OCI-M2 (cell line): ENCODE data around the gene KDM2A.
"Not testable (repeated sequence)": the region's sequence is repeated elsewhere in the genome, so short reads cannot be mapped to it uniquely, and the experiment has no call there.

Experiments used
- DNase-seq: peaks from one replicate; lab custom pipeline; 2025; ENCODE audit not compliant: unreplicated experiment; lab: John Stamatoyannopoulos, UW

KDM2A gene

DNA sequence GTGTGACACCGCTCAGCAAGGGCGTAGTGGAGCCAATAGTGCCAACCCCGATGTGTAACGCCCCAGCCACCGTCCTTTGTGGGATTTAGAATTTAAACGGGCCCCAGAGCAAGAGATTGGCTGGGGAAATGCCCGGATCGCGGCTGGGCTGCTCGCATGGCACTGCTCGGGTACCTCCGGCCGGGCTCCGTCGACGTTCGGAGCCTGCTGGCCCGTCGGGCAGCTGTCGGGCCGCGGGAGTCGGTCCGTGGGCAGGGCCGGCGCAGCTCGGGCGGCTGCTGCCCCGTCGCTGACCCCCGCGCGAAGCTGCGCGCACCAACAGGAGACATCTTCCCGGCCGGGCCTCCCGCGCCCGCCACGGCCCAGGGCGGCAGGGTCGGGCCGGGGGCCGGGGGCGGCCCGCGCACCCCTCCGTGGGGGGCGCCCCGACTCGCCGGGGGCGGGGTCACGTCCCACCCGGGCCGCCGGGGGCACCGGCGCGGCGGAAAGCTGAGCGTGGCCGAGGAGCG lies 1.3 kb upstream of the KDM2A start:
- no peak for DNase-seq

DNA sequence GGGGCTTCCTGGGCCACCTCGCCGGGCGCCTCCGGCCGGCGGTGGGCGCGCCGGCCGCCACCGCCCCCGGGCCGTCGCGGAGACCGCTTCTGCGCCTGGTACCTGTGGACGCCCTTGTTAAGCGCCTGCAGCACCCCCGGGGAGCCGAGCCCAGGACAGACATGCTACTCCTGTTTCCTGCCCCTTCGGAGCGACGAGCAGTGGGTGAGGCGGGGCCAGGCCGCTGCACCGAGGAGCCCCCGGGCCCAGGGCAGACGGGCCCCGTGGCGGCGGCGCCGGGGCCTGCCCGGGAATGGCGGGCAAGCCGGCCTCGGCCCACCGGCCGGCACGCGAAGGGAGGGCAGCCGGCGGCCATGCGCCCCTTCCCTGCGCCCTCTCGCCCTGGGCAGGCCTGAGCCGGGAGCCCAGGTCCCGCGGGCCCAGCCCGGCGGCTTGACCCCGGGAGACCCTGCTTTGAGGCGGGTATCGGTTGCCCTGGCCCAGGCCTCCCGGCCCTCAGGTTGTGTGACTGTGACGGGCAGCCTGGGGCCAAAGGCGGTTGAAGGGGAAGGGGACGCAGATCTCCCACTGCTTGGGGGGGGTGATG lies 789 bp upstream of the KDM2A start:
- no peak for DNase-seq

DNA sequence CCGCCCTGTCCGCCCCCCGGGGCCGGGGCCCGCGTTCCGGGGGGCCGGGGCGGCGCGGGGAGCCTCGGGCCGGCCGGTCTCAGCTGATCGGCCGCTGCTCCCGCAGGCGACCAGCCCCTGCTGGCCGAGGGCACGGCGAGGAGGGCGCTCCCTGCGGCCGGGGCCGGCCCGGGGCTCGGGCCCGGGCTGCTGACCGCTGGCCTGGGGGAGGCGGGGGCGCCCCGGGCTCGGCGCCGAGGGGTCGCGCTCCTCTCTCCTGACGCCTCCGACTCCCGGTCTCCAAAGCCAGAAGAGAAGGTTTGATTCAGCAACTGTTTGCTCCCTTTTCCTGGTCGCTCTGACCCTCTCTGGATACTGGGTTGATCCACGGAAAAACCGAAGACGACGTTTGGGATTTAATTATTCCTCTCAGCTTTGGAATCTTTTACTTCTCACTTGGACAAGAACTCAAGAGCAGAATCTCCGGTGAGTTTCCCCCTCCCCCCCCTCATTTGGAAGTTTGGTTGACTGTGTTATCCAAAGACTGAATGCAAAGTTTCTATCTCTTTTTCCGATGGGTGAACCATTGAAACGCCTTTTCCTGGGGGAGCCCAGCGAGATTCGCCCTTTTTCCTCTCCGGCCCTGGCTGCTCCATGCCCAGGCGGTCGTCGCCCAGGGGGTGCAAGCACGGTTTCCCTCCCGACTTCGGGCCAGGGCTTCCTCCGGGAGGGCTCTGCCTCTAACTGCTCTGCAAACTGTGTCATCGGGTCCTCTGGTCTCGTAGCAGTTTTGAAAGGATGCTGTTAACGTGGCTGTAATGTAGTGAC lies 725 bp downstream of the KDM2A start:
- no peak for DNase-seq

DNA sequence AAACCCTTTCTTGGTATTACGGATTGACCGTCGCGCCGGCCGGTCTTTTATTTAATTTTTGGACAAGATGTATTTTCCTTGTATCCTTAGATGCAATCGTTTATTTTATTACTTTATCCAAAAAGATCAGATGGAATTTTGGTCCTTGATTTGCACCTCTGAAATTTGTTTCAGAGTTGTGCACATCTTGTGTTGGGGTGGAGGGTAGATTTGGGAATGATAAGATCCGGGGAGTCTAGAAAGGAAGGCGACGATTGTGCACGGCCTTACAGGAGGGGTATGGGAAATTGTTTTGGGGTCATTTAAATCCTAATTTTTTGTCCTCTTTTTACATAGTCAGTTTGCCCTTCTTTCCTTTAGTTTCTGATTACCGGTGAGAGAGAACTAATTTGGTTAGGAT lies 1.4 kb downstream of the KDM2A start:
- DNase-seq, result no peak

DNA sequence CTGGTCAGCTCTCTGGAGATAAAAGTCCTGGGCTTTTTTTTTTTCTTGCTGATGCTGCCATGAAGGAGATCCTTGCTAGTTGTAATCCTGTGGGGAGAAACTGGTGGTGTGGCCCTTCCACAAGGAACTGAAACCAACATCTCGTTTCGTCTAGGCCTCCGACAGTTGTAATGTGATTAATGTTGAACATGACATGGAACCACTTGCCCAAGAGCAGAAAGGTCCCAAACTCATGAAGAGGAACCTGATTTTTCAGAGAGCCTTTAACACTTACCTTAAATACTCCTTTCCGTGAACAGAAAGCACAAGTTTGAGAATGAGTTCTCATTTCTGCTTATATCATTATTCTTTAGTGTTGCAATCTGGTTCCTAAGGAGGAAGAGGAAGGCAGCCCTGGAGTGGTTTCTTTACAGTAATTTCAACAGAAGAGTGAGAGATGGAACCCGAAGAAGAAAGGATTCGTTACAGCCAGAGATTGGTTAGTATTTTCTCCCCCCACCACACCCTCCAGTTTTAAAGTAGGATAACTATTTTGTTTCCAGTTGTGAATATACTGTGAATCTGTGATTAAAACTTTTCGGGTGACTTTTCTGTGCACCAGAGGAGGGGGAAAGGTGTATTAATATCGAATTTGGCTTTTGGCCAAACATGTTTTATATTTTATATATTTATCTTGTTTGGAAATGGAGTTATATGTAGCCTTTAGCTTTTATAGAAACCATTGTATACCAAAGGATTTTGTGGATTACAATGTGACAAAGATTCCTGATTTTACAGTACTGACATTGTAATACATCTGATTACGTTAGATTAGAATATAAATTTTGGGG lies 2.0 kb downstream of the KDM2A start:
- DNase-seq, result no peak

DNA sequence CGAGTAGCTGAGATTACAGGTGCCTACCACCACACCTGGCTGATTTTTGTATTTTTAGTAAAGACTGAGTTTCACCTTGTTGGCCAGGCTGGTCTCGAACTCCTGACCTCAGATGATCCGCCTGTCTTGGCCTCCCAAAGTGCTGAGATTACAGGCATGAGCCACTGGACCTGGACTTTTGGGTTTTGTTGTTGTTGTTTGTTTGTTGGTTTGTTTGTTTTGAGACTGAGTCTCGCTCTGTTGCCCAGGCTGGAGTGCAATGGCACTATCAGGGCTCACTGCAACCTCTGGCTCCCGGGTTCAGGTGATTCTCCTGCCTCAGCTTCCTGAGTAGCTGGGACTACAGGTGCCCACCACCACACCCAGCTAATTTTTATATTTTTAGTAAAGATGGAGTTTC lies 4.7 kb downstream of the KDM2A start:
- not testable (repeated sequence) for DNase-seq

DNA sequence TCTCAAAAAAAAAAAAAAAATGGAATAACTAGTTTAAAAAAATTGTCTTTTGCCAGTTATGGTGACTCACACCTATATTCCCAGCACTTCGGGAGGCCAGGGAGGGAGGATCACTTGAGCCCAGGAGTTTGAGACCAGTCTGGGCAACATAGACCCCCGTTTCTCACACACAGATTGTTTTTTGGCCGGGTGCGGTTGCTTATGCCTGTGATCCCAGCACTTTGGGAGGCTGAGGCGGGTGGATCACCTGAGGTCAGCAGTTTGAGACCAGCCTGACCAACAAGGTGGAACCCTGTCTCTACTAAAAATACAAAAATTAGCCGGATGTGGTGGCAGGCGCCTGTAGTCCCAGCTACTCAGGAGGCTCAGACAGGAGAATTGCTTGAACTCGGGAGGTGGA lies 7.2 kb downstream of the KDM2A start:
- not testable (repeated sequence) for DNase-seq

DNA sequence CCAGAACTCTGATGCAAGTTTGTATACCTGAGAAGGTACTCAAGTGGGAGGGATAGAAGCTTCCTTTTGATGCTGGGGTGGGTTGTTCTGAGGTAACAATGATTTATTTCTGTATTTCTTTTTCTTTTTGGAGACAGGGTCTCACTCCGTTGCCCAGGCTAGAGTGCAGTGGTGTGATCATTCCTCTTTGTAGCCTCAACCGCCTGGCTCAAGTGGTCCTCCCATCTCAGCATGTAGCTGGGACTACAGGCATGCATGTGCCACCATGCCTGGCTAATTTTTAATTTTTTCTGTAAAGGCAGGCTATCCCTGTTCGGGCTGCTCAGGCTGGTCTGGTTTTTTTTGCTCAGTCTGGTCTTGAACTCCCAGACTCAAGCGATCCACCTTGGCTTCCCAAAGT lies 7.9 kb downstream of the KDM2A start:
- DNase-seq, result no peak

DNA sequence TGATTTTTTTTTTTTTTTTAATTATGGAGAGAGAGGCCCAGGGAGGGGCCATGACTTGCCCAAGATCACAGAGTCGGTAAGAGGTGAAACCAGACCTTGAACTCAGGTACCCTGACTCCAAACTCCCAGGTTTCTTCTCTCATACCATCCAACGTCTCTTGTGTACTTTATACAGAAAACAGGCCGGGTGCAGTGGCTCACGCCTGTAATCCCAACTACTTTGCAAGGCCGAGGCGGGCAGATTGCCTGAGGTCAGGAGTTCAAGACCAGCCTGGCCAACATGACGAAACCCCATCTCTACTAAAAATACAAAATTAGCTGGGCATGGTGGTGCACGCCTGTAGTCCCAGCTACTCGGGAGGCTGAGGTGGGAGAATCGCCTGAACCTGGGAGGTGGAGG lies 11.8 kb downstream of the KDM2A start:
- DNase-seq, result not testable (repeated sequence)

DNA sequence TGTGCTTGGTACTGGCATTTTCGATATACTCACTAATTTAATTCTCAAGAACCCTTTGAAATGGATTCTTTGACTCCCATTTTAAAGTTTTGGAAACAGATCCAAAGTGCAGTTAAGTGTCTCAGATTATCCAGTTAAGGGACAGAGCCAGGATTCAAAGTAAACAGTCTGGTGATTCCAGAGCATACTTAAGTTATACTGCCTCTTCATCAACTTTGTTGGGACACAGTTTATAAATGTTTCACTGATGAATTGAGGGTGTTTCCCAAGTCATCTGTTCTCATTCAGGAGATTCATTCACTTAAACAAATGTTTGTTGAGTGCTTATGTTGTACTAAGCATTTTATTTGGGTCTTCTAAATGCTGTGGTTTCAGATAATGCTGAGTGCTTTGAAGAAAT lies 17.1 kb downstream of the KDM2A start:
- no peak for DNase-seq

DNA sequence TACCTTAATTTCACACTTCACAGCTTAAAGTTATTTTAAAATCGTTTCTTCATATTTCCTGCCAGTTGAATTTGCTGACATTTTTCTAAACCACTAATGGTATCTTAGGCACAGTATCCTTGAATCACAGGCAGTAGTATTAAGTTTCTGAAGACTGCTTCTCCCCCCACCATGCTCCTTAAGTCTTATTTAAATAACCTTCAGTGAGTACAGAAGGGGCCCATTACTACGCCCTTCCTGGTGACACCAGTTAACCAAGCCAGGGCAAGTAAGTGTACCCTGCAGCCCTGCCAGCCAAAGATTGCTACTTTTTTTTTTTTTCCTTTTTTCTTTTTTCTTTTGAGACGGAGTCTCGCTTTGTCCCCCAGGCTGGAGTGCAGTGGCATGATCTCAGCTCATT lies 19.9 kb downstream of the KDM2A start:
- DNase-seq, result no peak

DNA sequence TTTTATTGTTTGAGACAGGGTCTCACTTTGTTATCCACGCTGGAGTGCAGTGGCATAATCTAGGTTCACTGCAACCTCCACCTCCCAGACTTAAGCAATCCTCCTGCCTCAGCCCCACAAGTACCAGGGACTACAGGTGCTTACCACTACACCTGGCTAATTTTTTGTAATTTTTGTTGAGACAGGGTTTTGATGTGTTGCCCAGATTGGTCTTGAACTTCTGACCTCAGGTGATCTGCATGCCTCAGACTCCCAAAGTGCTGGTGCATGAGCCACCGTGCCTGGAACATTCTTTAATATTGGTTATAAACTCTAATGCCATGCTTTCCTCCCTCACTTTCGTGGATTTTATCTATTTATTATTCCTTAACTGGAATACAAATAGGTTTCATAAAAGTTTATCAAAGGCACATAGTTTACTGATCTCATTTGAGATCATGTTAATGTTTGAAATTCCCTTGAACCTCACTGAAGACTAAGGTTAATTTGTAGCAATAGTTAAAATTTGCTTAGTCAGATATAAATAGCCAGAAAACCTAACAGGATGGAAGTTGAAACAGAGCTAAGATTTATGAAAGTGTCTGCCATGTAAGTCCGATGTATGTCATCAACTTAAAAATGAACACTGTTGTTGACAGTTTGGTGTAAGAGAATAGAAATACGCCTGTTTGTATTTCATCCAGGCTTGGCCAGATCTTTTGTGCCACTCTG lies 27.6 kb downstream of the KDM2A start:
- DNase-seq, result no peak

DNA sequence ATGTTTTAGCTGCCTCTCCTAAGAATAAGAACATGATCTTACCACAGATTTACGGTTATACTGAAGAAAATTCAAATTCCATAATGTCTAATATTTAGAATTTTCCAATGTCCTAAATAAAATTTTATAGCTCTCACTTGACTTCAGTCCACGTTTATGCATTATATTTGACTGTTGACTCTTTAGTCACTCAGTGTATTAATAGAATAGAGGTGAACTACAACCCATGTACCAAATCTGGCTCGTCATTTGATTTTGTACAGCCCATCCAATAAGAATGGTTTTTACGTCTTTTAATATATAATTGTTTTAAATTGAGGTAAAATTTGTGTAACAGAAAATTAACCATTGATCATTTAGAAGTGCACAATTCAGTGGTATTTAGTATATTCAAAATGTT lies 34.9 kb downstream of the KDM2A start:
- no peak for DNase-seq

DNA sequence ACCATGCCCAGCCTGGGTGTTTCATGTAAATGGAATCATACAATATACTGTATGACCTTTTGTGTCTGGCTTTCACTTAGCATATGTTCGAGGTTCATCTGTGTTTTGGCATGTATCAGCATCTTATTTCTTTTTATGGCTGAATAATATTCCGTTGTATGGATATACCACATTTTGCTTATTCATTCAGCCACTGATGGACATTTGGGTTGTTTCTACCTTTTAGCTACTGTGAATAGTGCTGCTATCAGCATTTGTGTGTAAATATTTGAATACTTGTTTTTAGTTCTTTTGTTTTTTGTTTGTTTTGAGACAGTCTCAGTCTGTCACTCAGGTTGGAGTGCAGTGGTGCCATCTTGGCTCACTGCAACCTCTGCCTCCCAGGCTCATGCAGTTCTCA lies 35.7 kb downstream of the KDM2A start:
- no peak for DNase-seq

DNA sequence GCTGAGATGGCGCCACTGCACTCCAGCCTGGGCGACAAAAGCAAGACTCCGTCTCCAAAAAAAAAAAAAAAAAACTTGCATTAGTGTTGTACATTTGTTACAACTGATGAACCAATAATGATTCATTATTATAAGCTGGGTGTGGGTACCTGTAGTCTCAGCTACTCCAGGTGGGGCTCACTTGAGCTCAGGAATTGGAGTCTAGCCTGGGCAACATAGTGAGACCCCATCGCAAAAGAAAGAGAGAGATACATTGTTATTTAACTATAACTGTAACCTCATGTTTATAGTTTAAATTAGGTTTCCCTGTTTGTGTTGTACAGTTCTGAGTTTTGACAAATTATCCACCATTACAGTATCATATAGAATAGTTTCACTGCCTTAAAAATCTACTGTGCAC lies 38.6 kb downstream of the KDM2A start:
- no peak for DNase-seq

DNA sequence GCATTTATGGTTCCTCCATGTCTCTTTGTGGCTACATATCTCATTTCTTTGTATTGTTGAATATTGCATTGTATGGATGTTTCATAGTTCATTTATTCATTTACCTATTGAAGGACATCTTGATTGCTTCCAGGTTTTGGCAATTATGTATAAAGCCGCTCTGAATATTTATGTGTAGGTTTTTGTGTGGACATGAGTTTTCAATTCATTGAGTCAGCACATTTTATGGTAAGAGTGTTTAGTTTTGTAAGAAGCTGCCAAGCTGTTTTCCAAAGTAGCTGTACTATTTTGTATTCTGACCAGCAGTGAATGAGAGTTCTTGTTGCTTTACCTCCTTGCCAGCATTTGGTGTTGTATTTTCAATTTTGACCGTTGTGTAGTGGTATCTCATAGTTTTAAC lies 39.2 kb downstream of the KDM2A start:
- DNase-seq, result no peak

DNA sequence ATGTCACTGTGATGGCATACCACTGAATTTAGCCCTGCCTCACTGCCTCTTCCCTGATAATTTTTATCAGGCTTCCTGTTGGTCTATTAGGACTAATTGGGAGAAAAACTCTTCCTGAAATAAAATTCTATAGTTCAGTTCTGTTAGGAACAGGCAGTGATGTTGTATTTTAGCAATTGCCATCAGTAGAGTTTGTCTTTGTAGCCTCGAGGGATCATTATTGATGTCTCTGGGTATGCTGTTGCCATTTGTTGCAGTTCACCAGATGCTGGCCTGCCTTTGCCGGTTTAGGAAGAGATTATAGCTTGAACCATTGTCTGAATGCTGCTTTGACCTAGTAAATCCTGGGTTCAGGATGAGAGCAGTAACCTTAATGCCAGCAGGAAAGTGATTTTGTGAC lies 41.0 kb downstream of the KDM2A start:
- no peak for DNase-seq

DNA sequence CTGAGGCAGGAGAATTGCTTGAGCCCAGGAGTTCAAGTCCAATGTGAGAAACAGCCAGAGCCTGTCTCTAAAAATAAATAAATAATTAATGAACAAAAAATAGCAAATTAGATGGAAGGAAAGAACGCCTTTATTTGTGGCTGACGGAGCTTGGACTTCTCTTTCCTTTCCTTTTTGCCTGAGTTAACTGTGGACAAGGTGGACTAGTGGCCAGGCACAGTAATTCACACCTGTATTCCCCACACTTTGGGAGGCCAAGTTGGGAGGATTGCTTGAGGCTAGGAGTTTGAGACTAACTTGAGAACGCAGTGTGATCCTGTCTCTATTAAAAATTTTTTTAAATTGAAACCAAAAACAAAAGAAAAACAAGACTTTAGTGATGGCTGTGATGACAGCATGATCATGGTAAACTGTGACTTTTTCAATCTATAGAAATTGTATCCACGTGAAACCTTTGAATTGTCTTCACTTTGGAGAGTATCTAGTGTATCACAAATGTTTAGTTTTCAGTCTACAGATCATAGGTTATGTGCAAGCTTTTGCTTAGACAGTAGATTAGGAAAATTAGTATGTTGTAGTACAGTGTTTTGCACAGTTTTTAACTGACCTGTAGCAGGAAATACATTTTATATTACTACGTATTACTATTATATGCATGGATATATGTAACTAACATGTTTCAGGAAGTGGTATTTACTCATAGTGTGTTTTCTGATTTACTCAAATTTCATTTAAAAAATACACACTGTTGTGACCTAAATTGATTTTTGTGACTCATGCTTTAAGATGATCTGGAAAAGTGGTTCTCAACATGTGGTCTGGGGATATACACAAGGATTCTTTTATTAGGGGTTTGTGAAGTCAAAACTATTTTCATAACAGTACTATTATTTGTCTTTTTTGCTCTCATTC lies 42.1 kb downstream of the KDM2A start:
- DNase-seq, result no peak

DNA sequence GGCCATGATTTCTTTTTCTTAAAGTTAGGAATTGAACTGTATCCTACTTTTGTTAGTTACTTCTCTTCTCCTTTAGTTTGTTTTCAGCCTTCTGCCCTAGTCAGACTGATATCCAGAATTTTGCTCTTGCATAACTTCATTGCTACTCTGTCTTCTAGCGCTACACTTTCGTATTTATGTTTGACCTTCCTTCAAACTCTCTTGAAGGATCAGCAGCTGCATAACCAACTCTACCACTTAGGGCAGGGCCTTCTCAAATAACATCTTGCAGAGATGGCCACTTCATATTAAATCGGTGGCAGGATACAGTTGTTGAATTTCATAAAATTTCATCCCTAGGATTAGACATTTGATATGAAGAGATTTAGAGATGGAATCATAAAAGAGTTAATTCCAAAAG lies 43.9 kb downstream of the KDM2A start:
- DNase-seq, result no peak

DNA sequence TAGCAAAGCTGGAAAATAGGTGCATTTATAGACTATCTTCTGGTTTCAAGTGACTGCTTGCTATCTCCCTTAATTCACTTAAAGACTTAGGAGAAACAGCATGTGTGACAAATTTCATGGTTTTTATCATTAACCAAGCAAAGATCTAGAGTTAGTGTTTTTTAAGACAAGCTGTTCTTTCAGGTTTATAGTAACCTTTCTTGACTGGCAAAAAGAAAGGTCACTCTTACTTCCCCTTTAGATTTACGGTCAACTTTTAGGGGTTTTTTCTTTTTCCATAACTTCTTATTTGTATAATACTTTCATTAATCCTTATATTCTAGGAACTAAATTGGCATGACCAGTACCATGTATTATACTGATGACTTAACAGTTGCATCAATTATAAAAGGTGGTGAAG lies 46.6 kb downstream of the KDM2A start:
- no peak for DNase-seq
